ENCODE measurements around the gene PTPRH. TPM values are rescaled to one million over a fixed set of nuclear protein-coding genes. Genes with fewer than 3 reads are reported as not detected.

Gene PTPRH
- total and polyA plus RNA-seq, 9 of the 15 experiments (the other 6 are each of a cell fraction or from before 2014, with no cell fraction given), result 0.87 to 34.3 (median 22.7) TPM

DNA sequence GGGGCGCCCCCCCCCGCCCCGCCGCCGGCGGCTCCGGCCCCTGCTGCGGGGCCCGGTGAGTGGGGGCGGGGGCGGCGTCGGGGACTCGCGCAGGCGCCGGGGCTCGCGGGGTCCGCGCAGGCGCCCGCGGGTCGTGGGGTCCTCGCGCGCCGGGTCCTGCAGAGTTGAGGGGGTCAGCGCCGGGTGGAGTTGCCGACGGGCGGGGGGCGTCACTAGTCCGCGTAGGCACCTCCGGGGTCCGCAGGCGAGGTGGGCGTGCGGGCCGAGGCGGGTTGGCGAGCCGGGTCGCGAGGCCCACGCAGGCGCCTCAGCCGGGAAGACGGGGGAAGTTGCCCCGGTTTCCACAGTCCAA, 49.2 kb upstream of the PTPRH start (continued):
- TF ChIP-seq JUND (IDR thresholded peaks at IDR 0.05; ENCODE audit: borderline replicate concordance, low read depth, low read length), result no peak
- no peak for TF ChIP-seq JUND (tag; IDR thresholded peaks at IDR 0.05; ENCODE audit: borderline replicate concordance, low read depth, low read length)
- TF ChIP-seq RFX1 (IDR thresholded peaks at IDR 0.05), result no peak
- TF ChIP-seq, protein P1, sequence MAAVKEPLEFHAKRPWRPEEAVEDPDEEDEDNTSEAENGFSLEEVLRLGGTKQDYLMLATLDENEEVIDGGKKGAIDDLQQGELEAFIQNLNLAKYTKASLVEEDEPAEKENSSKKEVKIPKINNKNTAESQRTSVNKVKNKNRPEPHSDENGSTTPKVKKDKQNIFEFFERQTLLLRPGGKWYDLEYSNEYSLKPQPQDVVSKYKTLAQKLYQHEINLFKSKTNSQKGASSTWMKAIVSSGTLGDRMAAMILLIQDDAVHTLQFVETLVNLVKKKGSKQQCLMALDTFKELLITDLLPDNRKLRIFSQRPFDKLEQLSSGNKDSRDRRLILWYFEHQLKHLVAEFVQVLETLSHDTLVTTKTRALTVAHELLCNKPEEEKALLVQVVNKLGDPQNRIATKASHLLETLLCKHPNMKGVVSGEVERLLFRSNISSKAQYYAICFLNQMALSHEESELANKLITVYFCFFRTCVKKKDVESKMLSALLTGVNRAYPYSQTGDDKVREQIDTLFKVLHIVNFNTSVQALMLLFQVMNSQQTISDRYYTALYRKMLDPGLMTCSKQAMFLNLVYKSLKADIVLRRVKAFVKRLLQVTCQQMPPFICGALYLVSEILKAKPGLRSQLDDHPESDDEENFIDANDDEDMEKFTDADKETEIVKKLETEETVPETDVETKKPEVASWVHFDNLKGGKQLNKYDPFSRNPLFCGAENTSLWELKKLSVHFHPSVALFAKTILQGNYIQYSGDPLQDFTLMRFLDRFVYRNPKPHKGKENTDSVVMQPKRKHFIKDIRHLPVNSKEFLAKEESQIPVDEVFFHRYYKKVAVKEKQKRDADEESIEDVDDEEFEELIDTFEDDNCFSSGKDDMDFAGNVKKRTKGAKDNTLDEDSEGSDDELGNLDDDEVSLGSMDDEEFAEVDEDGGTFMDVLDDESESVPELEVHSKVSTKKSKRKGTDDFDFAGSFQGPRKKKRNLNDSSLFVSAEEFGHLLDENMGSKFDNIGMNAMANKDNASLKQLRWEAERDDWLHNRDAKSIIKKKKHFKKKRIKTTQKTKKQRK (IDR thresholded peaks at IDR 0.05; ENCODE audit: borderline replicate concordance, low read depth, low read length), result no peak
- no peak for TF ChIP-seq POLR2A (conservative IDR thresholded peaks at IDR 0.05)
- TF ChIP-seq, protein P2, sequence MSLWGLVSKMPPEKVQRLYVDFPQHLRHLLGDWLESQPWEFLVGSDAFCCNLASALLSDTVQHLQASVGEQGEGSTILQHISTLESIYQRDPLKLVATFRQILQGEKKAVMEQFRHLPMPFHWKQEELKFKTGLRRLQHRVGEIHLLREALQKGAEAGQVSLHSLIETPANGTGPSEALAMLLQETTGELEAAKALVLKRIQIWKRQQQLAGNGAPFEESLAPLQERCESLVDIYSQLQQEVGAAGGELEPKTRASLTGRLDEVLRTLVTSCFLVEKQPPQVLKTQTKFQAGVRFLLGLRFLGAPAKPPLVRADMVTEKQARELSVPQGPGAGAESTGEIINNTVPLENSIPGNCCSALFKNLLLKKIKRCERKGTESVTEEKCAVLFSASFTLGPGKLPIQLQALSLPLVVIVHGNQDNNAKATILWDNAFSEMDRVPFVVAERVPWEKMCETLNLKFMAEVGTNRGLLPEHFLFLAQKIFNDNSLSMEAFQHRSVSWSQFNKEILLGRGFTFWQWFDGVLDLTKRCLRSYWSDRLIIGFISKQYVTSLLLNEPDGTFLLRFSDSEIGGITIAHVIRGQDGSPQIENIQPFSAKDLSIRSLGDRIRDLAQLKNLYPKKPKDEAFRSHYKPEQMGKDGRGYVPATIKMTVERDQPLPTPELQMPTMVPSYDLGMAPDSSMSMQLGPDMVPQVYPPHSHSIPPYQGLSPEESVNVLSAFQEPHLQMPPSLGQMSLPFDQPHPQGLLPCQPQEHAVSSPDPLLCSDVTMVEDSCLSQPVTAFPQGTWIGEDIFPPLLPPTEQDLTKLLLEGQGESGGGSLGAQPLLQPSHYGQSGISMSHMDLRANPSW (CRISPR knock-in tag; IDR thresholded peaks at IDR 0.05), result no peak
- TF ChIP-seq ZNF644 (tag; IDR thresholded peaks at IDR 0.05; ENCODE audit: low read depth), result no peak; the same call in 1 of the 2 replicates
- TF ChIP-seq EP400 (IDR thresholded peaks at IDR 0.05), result no peak
- TF ChIP-seq GABPB1 (CRISPR knock-in tag; IDR thresholded peaks at IDR 0.05), result no peak
- TF ChIP-seq LARP7 (IDR thresholded peaks at IDR 0.05), result no peak
- TF ChIP-seq, protein P3, sequence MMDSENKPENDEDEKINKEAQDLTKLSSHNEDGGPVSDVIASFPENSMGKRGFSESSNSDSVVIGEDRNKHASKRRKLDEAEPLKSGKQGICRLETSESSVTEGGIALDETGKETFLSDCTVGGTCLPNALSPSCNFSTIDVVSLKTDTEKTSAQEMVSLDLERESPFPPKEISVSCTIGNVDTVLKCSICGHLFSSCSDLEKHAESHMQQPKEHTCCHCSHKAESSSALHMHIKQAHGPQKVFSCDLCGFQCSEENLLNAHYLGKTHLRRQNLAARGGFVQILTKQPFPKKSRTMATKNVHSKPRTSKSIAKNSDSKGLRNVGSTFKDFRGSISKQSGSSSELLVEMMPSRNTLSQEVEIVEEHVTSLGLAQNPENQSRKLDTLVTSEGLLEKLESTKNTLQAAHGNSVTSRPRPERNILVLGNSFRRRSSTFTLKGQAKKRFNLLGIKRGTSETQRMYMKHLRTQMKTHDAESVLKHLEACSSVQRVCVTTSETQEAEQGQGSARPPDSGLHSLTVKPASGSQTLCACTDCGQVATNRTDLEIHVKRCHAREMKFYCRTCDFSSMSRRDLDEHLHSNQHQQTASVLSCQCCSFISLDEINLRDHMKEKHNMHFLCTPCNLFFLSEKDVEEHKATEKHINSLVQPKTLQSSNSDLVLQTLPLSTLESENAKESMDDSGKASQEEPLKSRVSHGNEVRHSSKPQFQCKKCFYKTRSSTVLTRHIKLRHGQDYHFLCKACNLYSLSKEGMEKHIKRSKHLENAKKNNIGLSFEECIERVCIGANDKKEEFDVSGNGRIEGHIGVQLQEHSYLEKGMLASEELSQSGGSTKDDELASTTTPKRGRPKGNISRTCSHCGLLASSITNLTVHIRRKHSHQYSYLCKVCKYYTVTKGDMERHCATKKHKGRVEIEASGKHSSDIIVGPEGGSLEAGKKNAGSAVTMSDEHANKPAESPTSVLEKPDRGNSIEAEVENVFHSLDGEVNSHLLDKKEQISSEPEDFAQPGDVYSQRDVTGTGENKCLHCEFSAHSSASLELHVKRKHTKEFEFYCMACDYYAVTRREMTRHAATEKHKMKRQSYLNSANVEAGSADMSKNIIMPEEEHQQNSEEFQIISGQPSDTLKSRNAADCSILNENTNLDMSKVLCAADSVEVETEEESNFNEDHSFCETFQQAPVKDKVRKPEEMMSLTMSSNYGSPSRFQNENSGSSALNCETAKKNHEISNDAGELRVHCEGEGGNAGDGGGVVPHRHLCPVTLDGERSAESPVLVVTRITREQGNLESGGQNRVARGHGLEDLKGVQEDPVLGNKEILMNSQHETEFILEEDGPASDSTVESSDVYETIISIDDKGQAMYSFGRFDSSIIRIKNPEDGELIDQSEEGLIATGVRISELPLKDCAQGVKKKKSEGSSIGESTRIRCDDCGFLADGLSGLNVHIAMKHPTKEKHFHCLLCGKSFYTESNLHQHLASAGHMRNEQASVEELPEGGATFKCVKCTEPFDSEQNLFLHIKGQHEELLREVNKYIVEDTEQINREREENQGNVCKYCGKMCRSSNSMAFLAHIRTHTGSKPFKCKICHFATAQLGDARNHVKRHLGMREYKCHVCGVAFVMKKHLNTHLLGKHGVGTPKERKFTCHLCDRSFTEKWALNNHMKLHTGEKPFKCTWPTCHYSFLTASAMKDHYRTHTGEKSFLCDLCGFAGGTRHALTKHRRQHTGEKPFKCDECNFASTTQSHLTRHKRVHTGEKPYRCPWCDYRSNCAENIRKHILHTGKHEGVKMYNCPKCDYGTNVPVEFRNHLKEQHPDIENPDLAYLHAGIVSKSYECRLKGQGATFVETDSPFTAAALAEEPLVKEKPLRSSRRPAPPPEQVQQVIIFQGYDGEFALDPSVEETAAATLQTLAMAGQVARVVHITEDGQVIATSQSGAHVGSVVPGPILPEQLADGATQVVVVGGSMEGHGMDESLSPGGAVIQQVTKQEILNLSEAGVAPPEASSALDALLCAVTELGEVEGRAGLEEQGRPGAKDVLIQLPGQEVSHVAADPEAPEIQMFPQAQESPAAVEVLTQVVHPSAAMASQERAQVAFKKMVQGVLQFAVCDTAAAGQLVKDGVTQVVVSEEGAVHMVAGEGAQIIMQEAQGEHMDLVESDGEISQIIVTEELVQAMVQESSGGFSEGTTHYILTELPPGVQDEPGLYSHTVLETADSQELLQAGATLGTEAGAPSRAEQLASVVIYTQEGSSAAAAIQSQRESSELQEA (IDR thresholded peaks at IDR 0.05; ENCODE audit: low read depth), result no peak
- no peak for TF ChIP-seq SRSF7 (optimal IDR thresholded peaks at IDR 0.05; ENCODE audit: low read depth, low read length)
- no peak for TF ChIP-seq HSF4 (CRISPR knock-in tag; IDR thresholded peaks at IDR 0.05; ENCODE audit: borderline replicate concordance)
- no peak for TF ChIP-seq HDAC2 (IDR thresholded peaks at IDR 0.05)
- TF ChIP-seq GTF2F1 (IDR thresholded peaks at IDR 0.05; ENCODE audit: low read depth, low read length), result no peak
- TF ChIP-seq SMAD4 (CRISPR knock-in tag; conservative IDR thresholded peaks at IDR 0.05), result no peak

Measured in K562 (cell line).